Caki2 (cell line): ENCODE measurements around the gene RBM20. TPM values are rescaled to one million over a fixed set of nuclear protein-coding genes. Genes with fewer than 3 reads are reported as not detected.

ENCODE experiments used
- DNase-seq: peaks from one replicate; pipeline ENCODE4 v3.0.0-alpha.2; 2015; ENCODE audit warnings: low read depth
- in situ Hi-C: cut with HindIII; loops from 2 replicates; pipeline ENCODE4 v1.10.0; 2016; ENCODE audit warnings: low sequenced_read_pairs, low pct_unique_long_range_greater_than_20kb, mixed read lengths
- total RNA-seq: library from RNA; depleted of rRNA; stranded (reverse); fragments of >200 nt; shearing (Covaris generic); gene quantifications from 2 replicates; pipeline ENCODE4 v1.2.3, GENCODE V29; 2014; ENCODE audit warnings: low replicate concordance

RBM20 gene
- total RNA-seq, 1 experiment from 2014 or later = 7.7 TPM

DNA sequence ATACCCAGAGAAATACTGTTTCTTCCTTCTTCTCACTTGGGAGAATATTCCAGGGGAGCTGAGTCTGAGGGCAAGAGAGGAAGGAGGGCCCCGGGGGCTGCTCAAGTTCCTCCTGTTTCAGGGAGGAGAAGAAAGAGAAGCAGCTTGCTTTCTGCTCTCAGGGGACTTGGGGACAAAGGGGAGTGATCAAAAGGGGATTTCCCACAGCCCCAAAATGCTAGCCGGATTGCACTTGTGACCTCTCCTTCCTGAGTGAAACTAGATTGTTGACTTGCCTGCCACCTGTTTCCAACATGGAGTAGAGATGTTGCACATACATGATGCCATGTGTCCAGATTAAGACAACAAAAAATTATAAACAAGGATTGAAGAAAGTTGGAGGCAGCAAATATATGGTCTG, 198.9 kb downstream of the RBM20 start:
- DNase-seq = no peak
- in situ Hi-C loops = no loop called here

DNA sequence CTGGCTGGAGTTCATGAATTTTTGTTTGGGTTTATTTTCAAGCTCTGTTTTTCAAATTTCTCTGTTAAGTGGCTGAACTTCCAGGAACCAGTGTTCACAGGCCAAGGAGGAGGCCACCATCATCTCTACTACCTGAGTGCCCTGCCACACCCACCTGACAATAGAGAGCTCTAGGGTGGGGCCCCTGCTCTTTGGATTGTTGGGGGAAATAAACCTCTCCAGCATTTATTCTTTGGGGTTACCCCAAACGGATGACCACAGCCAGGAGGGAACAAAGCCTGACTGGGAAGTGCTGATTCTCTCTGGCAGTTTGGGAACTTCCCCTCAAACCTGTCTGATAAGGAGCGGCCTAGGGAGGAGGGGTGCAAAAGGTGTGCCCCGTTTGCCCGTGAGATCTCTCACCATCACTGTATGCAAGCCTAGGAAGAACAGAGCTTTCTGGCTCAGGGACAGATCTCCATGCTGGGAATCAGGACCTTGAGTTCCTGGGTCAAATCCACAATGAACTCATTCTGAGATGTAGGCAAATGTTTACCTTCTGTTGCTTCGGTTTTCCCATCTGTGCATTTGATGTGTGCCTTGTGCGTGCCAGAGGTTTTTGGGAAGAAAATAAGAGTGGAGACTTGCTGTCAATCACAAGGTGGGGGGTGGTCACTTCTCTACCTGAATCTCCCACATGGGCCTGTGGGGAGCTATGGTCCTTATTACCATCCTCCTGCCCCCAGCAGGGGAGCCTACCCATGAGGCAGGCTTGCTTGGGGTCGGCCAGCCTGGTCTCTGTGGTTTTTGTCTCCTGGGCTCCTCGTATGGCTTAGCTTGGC, 199.9 kb downstream of the RBM20 start:
- in situ Hi-C loops = no loop called here
- DNase-seq = no peak

DNA sequence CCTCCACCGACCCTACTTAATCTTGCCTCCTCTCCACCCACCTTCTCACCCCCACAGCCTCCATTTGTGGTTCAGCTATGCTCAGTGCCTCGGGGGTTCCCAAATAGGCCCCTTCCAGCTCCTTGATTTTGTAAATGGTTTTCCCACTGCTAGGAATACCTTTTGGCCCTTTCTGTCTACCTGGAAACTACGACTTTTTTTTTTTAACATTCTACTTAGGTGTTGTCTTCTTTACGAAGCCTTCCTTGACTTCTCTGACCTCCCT, 200.4 kb downstream of the RBM20 start:
- DNase-seq = no peak
- in situ Hi-C loops = no loop called here

DNA sequence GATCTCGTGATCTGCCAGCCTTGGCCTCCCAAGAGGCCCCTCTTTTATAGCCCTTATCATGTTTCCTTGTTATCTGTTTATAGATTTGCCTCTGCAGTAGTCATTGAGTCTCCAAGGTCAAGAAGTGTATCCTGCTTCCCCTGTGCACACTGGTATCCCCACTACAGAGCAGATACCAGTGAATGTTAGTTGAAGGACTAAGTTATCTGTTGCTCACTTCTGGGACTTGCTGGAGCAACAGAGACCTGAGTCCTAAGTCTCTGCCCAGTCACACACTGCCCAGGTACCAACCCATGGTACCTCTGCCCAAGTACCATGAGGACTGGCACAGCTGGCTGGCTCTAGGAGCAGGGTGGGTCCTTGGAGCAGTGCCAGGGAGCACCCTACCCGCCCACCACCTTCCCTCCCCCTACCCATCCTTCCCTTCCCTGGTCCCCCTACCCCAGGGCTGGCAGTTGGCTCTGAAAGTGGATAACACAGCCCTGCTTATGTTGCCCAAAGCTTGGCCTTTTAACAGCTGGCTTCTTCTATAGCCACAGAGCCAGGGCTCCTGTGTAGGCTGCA, 201.1 kb downstream of the RBM20 start:
- in situ Hi-C loops = no loop called here
- DNase-seq = no peak

DNA sequence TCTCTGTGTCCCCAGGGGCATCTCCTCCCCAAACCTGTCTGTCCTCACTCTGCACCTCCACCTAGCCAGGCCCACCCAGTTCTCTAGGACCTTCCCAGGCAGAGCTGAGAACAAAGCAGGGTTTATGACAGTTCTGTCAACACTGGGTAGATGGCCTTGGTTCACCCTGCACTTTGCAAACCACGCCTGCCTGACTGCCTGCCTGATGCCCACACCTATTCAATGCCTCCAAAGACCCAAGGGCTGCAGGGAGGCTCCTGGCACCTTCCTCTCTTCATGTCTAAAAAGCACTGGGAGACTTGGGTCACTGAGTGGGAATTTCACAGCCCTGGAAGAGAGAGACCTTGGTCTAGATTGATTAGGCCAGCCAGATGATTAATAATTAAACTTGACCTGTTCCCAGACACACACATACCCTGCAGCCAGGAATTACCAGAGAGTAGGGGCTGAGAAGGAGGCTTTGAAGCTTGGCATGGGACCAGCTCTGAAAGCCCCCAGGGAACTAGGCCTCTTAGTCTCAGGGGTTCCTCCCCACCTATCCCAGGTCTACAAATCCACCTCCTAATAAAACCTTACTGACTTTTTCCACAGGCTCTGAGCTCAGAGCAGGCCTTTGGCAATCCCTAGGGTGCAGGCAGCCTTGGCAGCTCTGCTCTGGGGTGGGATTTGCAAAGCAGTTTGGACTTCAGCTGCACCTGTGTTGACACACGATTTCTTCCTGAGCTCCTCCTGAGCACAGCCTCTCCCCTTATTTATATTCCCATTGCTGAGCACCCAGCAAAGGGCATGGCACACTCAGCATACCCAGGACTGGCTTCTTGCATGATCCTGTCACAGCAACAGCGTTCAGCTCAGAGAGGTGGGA, 201.9 kb downstream of the RBM20 start:
- no peak for DNase-seq

DNA sequence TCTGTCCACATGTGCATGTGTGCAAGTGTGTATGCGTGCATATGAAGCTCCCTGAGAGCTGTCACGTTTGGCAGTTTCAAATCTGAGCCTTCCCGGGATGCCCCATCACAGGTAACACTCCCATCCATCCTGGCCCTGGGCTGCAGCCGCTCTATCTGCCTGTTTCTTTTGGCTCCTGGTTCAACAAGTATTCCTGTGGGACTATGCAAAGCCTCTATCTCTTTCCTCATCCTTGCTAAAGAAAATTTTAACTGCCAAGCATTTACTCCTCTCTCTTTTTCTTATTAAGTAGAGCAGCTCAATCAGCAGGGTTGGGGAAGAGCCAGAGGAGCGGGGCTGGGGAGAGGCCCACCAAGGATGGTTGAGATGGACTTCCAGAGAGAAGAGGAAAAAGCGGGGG, 203.2 kb downstream of the RBM20 start:
- no peak for DNase-seq
- in situ Hi-C loops = no loop called here

More for the DNA sequence above, 201.9 kb downstream of the RBM20 start:
- in situ Hi-C loops = no loop called here

DNA sequence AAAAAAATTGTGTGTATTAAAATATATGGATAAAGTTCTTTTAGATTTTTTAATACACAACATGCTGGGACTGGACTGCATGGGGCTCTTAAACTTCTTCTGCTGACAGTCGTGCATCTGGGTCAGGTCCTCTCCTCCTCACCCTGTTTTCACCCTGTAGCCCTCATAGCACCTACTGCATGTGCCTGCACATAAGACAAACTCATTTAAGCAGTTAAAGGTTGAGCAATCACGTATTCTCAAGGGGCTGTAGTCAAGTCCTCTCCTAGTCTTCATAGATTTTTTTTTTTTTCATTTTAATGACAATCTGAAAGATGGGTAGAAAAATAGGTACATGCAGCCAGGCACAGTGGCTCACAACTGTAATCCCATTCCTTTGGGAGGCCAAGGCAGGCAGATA, 204.0 kb downstream of the RBM20 start:
- no peak for DNase-seq
- in situ Hi-C loops = no loop called here

DNA sequence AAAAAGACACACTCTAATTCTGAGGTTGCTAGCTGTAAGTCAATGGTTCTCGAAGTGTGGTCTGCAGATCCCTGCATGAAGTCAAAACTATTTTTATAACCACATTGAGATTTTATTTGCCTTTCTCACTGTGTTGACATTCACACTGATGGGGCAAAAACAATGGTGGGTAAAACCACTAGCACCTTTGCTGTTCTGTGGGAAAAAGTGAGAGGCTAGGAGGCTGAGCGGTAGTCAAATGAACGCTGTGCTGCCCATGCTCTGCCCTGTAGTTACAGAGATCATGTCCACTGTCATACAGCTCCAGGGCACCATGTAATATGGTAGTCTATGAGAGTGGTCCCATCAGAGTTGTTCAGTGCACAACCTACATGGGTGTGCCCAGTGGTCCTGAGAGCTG, 206.0 kb downstream of the RBM20 start:
- no peak for DNase-seq
- in situ Hi-C loops = no loop called here

DNA sequence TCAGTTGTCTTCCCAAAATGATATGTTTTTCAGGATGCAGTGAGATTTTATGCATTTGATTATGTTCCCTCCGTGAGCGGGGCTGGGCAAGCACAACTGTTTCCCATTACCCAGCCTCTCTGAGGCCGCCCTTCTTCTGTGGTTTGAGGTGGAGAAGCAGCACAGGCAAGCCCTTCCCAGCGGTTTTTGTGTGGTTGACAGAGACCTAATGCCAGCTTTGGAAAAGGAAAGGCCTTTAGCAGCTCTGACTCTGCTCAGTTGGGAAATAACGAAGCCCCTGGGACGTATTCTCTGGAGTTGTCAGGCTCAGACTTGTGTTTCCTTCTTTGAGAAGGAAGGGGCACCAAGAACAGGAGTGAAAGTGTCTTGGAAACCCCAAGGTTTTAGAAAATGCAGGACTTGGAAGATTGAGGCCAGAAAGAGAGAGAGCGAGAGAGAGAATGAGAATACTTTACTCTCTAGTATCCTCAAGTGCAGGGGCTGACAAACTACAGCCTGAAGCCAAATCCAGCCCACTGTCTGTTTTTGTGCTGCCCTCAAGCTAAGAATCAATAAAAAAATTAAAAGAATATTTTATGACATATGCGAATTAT, 207.0 kb downstream of the RBM20 start:
- in situ Hi-C loops = no loop called here
- DNase-seq = no peak

DNA sequence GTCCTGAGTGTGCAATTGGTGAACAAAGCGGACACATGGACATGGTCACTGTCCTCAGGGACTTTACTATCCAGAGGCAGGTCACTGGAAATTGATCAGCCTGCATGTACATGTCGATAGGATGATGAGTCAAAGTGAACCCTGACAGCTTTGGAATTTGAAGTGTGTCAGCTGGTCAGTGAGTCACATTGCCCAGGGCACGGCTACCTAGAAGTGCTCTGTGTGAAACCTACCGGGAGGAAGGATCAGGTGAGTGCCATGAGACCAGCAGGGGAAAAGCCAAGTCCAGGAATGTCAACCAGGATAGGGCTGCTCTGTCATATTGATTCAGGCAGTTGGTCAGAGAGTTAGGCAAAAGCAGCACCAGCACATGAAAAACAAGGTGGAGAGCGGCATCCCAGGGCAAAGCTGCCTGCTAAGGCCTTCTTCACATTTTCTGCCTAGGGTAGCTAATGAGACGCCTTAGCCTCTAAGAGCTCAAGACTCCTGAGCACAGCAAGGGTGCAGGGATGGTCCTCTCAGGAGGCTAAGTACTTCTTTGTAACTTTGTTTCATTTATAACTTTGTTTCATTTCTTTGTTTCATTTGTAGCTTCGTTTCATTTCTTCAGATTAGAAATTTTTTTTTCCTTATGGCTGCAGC, 208.2 kb downstream of the RBM20 start:
- in situ Hi-C loops = no loop called here
- DNase-seq = peak; percentile 44

DNA sequence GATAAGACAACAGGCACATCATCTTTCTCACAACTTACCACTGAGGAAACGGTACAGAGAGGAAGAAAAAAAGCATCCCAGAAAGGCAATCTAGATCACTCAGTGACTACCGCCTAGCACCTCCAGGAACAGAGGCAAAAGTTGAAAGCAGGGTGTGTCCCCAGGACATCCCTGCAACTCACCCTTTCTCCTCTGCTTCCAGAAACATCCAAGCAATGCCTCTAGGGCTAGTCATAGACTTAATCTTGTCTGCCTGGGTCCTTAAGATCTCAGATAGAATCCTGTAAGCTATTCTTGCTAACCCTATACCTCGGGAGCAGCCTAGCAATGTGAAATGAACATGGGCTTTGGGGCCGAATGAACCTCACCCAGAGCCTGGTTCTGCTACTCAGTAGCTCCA, 208.8 kb downstream of the RBM20 start:
- in situ Hi-C loops = no loop called here
- DNase-seq = no peak

DNA sequence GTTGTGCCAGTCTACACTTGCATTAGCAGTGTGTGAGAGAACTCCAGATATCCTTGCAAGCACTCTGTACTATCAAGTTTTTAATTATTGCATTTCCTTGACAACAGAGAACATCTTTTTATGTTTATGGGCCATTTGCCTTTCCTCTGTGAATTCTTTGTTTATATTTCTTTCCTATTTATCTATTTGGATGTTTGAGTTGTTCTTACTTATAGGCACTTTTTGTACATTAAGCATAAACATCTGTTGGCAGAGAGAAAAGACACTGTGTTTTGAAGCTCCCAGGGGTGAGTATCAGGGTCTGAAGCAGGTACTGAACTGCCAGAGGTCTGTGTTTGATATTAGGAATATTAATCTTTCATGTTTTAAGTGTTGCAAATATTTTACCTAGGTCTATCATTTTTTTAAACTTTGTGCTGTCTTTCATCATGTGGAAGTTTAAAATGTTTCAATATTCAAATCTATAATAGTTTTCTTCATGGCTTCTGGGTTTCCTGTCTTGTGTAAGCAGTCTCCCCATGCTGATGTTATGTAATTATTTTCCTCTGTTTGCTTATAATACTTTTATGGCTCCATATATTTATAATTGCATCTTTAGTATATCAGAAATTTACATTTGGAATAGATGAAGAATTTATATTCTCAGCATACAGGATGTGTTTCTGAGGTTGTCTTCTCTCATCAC, 209.9 kb downstream of the RBM20 start:
- in situ Hi-C loops = no loop called here
- no peak for DNase-seq

DNA sequence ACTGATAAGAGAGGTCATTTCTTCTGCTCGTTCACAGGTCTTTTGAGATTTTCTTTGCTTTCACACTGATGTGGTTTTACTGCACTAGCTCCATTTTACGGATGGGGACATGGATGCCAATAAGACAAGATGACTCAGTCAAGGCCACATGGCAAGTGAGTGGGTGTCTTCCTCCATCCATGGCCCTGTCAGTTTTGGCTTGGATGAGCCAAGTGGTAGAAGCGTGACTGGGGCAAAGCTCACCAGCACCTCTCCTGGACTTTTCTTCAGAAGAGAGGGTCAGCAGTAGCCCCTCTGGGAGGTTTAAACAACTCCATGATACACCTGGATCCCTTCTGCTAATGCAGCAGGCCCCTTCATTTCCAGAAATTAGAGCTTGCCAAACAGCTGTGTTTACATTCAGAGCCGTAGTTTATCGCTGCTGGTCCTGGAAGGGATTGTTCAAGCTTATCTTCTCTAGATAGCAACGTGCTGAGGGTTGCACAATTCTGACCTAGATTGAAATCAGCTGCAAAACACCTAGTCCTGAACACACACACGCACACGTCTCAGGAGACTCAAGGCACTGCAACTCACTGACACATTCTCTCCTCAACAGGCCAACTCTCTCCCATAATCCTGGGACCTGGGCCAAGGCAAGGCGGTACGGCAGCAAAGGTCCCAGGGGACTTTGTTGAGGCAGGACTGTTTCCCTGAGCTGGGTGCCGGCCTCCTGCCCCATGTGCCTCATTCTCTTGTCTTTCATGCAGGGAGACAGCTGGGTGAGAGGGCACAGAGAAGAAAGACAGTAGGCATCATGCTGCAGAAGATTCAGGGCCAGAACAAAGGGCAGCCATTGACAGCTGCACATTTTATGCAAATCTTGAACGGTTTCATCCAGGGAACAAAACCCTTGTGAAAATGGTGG, 213.4 kb downstream of the RBM20 start:
- in situ Hi-C loops = no loop called here
- no peak for DNase-seq

DNA sequence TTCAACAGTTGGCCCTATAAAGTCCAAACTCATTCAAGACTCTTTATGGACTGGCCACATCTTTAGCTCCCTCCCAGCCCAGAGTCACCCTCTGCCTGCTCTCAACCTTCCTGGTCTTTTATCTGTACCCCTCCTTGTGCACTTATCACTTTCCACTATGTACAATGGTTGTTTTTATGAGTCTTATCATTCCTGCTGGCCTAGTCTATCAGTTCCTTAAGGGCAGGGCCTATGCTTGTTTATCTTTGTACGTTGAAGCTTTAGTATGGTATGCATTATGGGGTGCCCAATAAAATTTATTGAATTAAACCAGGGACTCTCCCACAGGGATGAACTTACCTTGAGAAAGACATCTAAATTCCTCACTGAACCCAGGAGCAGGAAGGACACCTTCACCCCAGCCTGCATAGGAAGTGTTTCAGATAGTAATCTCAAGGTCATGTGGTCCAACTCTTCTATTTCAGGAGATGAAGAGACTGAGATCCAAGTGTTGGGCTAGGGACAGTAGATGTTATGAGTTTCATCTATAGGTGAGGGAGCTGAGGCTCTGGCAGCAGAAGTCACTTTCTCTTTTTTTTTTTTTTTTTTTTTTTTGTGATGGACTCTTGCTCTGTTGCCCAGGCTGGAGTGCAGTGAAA, 214.3 kb downstream of the RBM20 start:
- in situ Hi-C loops = no loop called here
- no peak for DNase-seq

DNA sequence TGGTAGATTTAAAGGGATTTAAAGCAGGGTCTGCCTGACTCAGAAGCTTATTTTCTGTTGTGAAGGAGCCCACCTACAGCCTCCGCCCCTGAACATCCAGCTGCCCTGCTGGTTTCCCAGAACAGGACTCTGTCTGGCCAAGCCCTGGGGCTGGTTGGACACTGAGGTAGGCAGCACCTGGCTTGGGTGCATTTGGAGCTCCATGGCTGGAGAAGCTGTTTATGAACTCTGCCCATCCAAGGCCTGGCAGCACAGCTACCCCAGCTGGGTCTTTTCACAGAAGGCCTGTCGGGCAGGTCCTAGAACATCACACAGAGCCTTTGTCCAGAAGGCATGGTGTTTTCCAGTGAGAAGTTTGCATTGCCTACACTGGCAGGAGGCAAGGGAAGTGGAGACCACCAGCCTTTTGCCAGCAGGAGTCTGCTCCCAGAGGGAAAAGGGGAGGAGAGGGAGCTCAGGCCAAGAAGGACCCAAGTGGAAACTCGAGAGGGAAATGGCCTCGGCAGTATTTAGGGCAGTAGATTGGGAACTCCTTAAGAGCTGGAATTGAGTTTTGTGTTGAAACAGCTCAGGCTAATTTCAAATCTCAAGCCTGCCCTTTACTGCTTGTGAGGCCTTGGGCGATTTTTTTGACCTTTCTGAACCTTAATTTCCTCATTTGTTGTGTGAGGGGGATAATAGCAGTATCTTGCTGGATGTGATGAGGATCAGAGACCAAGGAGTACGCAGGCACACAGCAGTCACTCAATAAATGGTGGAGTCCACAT, 215.3 kb downstream of the RBM20 start:
- in situ Hi-C loops = no loop called here
- DNase-seq = no peak

DNA sequence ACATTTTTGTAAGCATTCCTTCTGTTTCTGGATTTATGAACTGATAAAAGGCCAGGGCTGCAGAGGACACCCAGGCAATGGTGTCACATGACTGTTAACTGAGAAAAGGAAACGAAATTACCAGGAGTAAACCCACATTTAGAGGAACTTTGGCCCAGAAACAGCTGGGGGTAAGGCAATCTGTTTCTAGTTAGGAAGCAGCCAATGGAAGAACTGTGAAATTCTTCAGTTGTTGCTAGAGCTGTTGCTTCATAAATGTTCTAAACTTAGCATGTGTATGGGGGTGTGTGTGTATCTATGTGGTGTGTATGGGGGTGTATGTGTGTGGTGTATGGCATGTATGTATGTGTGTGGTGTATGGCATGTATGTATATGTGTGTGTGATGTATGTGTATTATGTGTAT, 215.8 kb downstream of the RBM20 start:
- in situ Hi-C loops = no loop called here
- no peak for DNase-seq
